DMS114 treated with DMSO at 0.1 percent for 48 hours (cell line): Measurements from ENCODE around the gene SRPX.

ENCODE experiments used
- DNase-seq: peaks from one replicate; lab custom pipeline; 2025; ENCODE audit not compliant: unreplicated experiment; lab: John Stamatoyannopoulos, UW

The SRPX gene

DNA sequence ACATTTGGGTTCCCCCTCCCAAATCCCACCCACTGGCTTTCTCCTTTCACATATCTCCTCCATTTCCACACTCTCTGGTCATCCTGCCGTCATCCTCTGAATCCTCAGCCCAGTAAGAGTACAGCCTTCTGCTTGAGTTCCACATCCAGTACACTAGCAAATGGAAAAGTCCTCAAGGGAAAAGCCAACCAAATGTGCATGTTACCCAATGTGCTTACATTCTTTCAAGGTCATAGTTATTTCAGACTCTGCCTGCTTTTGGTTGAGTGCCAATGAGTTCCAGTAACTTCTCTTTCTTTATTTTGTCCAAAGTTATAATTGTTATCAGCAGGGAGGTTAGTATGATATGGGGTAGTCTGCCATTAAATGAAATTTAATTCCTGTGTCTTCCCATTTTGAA is 78.1 kb downstream of the SRPX start:
- DNase-seq = no peak

DNA sequence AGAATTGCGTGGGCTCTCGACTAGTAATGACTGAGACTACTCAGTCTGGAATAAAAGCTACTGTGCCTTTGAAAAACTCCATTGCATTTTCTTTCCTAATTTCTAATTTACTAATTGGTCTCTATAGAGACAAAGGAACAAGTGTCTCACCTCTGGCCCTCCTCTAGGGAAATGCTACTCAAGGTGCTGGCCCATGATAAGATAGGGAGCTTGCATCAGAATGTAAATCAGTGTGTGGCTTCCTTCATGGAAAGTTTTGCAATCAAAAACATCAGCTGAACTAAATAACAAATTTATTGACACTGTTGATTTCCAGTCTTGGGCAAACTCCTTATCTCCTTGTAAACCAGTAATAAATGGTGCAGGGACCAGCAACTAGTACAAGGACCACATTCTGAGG is 81.8 kb downstream of the SRPX start:
- DNase-seq = no peak

DNA sequence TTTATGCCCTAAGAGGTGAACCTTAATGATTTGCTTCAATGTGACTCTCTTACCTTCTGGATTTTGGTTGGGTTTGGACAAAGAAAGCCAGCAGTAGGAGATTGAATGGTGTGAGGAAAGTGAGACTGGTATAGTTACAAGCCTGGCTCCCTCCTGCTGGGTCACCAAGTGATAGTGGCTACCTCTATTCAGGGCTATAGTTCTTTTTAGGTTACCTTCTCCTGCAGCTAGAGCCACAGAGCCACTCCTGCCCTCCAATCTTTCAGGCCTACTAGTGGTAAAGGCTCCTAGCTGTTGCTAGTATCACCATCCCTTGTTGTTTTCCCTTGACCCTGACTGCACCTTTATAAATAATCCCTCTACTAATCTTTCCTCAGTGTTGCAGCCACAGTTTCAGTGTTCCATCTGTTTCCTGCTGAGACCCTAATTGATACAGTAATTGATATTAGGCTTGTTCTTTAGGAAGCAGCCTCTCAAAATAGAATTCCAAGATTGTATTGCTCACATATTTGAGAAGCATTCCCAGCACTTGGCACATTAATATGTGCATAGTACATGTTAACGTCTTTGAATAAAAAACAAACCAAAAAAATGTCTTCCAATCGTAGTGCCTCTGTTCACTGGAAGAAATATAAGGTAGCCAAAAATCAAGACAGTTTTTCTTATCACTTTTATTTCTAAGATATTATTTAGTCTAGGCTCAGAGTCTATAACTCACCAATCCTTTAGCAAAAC is 82.3 kb downstream of the SRPX start:
- DNase-seq = no peak

DNA sequence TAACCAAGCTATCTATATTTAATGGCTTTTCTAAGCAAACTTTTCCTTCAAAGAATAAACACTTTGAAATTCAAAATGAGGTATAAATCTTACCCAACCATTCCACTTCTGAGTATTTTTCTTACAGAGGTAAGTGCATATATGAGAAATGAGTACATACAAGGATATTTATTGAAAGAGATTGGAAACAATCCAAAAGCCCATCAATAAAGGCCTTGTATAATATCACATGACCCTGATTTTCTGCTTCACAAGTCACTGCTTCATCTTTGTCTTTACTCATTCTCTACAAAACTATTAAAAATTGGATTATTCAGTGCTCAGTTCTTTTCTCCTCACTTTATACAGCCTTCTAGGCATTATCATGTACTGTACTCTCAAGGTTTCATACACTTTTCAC is 91.3 kb downstream of the SRPX start:
- no peak for DNase-seq

DNA sequence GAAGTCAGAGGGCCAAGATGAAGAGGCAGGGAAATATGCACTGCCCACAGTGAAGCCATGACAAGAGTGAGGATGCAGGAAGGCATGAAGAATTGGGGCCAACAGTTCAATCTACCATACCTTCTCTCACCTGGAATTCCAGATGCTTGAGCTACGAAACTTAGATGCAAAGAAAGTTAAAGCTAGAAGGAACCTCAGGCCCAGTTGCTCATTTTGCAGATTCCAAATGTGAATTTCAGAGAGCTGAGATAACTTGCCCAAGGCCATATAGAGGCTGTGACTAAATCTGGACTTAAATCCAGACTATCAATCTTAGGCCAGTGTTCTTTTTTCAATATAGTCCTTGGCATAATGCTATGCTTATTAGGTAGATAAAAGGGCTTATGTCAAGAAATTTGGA is 92.7 kb downstream of the SRPX start:
- DNase-seq = no peak

DNA sequence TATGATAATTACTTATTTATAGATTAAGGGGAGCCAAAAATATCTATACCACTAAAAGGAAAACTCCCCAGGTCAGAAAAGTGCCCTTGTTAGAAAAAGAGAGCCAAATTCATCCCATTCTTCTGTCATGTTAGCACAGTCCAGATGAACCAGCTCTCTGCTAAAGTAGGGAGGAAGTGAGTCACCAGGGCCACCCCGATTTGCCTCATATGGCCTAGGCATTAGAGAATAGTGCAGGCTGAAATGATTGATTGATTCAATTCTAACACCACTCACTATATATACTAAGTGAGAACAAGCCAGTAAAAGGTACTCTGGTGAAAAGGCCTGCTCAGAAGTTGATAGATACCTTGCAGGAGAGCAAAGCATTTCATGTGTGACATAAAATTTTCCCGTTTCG is 94.5 kb downstream of the SRPX start:
- no peak for DNase-seq

DNA sequence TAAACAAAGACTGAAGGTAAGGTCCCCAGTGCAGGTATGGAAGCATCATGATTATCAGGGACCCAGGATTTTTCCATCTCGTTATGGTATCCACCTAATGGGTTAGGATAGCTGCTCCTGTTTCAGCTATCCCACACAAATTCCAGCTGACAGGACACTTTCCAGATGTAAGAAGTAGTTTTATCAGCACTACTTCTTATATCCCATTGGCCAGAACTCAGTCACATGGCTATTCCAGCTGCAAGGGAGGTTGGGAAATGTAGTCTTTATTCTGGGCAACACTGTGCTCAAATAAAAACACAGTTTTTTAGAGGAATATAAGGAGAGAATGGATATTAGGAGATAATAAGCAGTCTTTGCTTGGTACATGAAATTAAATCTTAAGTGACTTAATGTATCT is 96.7 kb downstream of the SRPX start:
- no peak for DNase-seq

DNA sequence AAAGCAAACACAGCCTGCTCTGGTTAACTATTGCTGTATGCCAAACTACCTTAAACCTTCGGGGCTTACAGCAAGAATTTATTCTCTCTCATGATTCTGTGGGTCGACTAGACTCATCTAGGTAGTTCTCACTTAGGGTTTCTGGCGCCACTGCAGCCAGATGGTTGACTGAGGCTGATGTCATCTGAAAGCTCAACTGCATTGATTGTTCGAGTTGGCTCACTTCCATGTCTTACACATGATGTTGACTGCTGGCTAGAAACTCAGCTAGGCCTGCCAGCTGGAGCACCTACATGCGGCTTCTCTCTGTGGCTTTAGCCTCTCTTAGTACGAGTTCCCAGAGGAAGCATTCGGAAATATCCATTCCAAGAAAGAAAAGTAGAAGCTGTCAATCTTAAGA is 103.2 kb downstream of the SRPX start:
- no peak for DNase-seq

DNA sequence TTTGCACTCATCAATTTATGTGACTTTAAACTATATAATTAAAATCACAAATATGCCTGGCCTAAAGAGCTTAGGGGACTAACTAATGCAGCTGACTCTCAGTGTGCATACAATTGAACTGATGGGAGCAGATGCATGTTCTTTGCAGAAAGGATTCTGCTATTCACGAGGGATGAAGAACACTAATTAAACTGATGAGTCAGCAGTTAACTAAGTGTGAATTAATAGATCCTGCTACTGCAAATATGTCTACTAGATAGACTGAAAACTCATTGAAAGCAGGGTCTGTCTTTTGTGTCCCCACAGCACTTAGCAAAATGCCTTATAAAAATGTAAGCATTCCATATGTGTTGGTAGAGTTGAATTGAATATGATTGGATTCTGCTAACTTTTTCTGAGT is 104.0 kb downstream of the SRPX start:
- no peak for DNase-seq

DNA sequence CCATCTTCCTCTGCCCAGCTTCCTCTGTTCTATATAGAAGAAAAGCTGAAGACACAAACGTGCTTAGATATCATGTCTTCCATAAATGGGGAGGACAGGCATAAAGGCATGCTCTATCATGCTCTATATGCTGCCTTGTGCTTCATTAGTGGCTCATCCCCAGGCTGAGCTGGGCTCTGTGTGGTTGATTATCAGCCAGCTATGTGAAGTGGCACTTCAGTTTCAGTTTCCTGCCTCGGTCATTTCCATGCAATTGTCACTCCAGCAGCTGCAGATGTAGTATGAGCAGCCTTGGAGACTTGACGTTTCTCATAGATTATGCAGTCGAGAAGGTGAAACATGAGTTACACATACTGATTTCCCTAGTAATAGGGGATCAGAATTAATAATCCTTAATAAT is 108.1 kb downstream of the SRPX start:
- DNase-seq = no peak

DNA sequence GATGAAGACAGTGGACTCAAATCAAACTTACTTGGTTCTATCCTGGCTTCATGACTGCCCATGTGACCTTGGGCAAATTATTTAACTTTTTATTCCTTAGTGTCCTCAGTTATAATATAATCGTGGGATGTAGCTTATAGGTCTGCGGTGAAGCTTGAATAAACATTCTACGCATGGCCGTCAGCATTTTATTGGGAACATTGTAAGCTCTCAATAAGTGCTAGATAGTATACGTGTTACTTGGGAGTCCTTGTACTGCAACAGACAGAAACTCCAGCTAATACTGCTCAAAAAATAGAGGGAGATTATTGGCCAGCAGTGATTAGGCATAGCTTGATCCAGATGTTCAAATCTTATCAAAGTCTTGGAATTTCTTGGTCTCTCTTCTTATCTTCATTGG is 109.5 kb downstream of the SRPX start:
- no peak for DNase-seq

DNA sequence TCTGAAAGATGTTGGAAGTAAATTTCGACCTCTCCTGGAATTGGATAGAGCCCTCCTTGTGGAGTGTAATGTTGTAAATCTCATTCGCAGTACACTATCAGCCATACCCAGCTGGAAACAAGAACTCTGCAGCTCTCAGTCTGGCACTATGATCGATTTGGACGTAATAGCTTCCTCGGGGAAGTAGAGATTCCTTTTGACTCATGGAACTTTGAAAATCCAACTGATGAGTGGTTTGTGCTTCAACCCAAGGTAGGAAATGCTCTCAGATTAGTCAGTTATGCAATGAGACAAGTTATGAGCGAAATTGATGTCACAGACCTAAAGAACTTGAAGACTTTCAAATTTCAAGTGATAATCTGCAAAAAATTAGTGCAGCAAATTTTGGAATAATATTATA is 110.4 kb downstream of the SRPX start:
- no peak for DNase-seq

DNA sequence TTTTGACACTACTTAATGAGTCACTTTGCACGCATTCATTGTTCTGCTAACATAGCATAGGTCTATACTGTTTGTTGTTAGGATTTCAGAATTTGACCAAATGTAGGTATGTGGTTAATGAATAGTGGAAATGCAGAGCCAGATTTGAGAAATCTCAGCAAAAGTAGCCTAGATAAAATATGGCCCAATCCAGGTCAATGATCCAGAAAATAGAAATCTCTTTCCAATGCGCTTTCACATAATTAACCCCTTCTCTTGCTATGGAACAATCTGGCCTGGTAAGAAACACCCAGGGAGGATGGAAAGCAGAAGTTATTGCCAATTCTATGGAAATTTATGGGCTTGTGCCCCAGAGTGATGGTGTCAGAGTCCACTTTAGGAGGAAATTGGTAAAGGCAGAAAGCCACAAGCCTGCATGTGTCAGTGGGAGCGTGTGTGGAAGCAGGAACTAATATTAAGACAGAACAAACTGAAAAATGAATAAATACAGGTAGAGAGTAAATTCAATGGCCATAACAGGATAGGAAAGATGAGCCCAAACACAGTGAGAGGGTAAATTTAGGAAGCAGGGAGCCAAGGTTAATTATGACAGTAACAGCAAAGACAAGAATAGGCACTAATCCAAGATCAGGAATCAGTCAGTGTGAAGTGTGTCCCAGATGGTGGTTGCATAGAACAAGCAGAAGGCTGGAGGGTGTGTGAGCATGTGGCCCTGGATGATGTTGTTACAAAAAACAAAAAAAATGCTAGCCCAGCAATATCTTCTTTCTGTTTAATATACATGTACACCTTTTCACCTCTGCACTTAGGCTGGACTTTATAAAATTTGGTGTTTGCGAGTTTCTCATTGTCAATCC is 111.4 kb downstream of the SRPX start:
- no peak for DNase-seq

DNA sequence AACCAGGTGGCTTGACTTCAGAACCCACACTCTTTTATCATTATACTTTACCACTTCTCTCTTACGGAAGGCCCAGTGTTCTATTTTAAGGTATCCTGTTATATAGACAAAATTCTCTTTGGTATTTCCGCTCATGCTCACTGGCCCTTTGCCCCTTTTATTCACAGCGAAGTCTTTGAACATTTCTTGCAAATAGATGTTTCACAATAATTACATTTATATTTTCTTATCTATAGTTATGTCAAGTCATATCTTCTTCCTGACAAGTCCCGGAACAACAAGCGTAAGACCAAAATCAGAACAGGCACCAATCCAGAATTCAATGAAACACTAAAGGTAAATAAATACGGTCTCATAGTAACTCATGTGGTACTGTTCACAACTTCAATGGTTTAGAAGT is 112.3 kb downstream of the SRPX start:
- DNase-seq = no peak

DNA sequence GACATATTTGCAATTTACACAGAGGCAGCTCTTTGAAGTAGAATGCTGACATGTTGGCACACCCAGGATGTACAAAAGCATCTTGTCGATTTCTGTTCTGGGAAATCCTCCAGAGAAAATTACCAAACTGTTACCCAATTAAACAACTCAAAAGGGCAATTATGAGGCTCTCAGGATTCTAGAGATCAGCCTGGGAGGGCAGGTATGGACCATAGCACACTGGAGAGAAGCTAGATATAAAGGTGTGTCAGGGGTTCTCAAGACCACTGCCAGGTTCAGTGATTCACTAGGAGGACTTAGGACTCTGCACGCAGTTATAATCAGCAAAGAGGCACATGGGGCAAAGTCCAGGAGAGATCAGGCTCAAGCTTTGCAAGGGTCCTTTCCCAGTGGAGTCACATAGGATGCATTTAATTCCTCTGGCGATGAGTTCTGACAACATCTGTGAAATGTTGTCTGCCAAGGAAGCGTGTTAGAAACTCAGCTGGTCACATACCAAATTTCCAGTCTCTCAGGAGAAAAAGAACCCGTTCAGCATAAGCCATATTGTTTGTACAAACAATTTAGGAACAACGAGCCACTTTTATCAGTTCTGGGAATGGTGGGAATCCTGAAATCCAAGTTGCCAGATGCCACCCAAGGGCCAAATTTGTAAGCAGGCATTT is 113.5 kb downstream of the SRPX start:
- DNase-seq = no peak

DNA sequence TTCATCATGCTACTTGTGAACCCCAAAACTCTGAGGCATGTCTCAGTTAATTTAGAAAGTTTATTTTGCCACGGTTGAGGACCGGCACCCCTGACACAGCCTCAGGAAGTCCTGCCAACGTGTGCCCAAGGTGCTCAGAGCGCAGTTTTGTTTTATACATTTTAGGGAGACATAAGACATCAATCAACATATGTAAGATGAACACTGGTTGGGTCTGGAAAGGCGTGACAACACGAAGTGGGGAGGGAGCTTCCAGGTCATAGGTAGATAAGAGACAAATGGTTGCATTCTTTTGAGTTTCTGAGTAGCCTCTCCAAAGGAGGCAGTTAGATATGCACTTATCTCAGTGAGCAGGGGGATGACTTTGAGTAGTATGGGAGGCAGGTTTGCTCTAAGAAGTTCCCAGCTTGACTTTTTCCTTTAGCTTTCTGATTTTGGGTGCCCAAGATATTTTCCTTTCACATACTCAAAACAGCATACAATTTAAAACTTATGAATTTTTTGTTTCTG is 115.4 kb downstream of the SRPX start:
- DNase-seq = no peak

DNA sequence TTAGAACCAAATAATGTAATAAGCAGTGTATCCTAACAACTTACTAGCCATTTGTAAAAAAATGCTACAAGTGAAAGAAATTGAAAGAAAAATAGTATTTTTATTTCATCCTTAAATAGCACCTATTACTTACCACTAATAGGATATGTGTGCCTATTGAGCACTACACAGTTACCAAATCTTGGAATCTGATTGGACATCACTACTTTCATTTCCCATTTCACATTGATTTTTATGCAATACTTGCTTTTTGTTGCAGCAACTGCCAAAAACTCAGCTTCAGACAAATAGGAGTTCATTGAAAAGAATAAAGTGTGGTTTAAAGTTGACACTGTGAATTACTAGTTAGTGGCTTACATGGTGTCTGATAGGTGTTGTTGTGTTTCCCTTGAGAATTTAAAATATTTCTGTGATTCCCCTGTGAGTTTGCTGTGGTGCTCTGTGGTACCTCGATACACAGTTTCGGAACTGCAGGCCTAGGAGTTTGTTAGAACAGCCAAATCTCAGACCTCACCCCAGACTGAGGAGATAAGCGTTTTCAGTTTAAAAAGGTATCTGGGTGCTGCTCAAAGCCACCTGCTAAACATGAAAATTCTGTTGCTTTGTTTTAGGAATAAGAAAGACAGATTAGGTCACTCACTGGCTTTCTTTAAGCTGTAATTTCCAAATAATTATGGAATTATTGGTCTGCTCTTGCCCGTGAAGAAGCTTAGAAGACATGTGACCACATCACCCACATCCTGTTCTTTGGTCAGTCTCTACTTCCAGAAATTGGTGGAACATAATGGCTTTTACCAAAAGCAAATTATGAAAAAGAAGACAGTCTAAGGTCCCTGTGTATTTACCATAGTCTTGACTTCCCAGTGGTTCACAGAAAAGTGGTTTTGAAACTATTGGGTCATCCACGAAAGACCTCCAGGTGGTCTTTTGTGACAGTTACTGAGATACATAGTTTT is 116.5 kb downstream of the SRPX start:
- DNase-seq = no peak

DNA sequence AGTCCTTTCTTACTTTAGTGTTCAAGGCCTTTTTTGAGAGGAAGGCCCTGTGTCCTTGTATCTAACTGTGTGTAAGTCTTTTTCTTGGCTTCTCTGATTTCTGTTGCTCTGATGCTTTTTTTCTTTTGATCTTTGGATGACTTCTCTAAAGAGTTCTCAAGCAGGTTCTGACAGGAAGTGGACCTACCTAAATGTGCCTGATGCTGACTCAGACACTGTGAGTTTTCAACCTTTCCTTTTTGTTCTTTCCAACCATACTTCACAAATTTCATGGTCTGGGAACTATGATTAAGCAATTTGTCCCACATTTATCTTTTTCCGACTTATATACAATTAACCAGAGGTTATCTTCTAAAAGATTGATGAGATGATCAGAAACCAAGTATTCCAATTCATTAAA is 117.8 kb downstream of the SRPX start:
- no peak for DNase-seq

DNA sequence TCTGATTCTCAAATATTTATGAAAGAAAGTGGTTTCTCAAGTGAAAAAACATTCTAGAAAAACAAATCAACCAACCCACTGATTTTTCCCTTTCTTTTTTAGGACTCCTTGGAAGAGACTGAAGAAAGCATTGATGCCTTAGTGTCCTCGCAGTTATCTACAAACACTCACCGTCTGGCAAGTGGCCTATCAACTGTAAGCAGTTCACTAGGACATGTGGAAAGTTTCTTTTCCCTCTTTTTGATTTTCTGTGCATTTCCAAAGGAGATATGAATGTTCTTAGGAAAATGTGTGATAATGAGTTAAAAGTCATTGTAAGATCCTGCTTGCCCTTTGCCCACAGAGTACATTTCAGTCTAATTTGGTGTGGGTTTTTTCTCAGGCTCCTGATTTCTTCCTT is 118.4 kb downstream of the SRPX start:
- no peak for DNase-seq

DNA sequence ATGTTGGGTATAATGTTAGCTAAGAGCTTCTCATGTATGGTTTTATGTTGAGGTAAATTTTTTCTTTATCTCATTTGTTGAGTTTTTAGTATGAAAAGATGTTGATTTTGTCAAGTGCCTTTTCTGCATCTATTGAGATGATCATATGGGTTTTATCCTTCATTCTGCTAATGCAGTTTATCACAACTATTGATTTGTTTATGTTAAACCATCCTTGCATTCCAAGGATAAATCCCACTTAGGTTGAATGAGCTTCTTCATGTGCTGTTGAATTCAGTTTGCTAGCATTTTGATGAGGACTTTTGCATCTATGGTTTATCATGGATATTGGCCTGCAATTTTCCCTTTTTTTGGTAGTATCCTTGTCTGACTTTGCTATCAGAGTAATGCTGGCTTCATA is 121.0 kb downstream of the SRPX start:
- DNase-seq = no peak
